Measurements from ENCODE around the gene ARRB1.

Gene ARRB1

DNA sequence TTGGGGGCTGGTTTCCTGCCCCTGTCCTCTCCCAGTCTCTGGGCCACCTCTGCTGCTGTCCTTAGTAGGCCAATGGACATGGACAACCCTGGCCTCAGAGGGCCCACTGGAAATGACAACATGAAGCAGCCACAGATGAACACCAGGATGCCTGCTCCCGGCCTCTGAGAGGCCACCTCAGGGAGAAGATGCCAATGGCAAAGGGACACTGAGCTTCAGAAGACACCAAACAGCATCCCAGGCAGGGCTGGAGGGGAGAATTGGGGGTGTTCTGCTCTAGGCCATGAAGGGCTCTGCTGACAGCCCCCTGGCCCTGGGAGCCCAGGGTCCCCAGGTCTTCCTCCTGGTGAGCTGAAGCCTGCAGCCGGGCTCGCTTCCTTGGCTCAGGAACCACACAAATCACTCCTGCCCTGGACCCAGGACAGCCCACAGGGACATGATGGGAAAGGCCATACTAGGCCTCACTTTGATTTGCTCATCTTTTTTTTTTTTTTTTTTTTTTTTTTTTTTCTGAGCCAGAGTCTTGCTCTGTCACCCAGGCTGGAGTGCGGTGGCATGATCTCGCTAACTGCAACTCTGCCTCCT, 65.6 kb downstream of the ARRB1 start:
- no peak for DNase-seq (ENCODE audit: low read depth)
- TF ChIP-seq, protein P1, sequence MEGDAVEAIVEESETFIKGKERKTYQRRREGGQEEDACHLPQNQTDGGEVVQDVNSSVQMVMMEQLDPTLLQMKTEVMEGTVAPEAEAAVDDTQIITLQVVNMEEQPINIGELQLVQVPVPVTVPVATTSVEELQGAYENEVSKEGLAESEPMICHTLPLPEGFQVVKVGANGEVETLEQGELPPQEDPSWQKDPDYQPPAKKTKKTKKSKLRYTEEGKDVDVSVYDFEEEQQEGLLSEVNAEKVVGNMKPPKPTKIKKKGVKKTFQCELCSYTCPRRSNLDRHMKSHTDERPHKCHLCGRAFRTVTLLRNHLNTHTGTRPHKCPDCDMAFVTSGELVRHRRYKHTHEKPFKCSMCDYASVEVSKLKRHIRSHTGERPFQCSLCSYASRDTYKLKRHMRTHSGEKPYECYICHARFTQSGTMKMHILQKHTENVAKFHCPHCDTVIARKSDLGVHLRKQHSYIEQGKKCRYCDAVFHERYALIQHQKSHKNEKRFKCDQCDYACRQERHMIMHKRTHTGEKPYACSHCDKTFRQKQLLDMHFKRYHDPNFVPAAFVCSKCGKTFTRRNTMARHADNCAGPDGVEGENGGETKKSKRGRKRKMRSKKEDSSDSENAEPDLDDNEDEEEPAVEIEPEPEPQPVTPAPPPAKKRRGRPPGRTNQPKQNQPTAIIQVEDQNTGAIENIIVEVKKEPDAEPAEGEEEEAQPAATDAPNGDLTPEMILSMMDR (IDR thresholded peaks at IDR 0.05; ENCODE audit: low read length, missing control alignments) = no peak
- H3K4me3 ChIP-seq (replicated peaks; ENCODE audit: low read depth, low read length) = no peak overlapping the region

DNA sequence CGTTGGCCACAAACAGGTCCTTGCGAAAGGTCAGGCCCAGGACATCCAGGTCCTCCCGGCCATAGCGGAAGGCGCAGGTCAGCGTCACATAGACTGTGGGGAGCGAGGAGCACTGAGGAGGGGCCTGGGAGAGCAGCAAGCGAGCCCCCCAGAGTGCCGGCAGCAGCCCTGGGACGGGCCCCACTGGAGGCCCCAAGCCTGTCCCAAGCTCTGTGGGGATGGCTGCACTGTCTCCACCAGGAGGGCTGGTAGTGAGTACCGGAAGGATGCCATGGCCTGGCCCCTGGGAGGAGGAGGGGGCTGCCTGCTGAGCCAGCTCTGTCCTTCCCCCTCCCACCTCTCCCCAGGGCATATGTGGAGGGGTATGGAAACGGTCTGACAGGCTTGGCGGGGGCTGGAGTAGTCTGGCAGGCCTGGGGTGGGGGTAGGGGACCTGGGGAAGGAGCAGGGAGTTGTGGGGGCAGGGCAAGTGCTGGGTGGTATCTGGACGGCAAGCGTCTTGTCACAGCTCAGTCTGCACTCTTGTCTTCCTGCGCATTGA, 68.0 kb downstream of the ARRB1 start:
- H3K4me3 ChIP-seq (replicated peaks; ENCODE audit: low read depth, low read length) = no peak overlapping the region
- DNase-seq (ENCODE audit: low read depth) = no peak
- TF ChIP-seq, protein P1 (IDR thresholded peaks at IDR 0.05; ENCODE audit: low read length, missing control alignments) = no peak

DNA sequence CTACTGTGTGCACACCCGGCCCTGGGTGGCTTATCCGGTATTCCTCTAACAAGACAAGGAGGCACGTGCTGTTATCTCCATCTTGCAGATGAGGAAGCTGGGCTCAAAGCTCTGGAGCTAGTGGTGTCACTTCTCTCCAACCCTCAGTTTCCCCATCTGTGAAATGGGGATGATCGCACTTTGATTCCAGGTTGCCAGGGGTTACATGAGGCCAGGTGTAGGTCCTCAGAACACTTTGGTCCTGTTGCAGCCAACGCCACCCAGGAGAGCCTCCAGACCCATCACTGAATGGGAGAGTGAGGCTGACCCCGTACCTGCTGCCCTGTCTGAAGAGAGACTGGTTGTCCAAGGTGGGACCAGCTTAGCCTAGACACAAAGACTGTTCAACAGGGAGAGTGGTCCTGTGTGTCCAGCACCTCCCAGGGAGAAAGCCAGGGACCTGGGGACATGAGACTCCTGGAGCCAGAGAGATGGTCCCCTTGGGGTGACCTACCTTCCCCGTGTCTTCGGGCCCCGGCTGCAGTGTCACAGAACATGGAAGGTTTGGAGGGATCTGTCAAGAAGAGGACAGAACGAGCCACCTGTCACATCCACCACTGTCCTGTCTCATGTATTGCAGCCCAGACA, 69.9 kb downstream of the ARRB1 start:
- DNase-seq (ENCODE audit: low read depth) = no peak

DNA sequence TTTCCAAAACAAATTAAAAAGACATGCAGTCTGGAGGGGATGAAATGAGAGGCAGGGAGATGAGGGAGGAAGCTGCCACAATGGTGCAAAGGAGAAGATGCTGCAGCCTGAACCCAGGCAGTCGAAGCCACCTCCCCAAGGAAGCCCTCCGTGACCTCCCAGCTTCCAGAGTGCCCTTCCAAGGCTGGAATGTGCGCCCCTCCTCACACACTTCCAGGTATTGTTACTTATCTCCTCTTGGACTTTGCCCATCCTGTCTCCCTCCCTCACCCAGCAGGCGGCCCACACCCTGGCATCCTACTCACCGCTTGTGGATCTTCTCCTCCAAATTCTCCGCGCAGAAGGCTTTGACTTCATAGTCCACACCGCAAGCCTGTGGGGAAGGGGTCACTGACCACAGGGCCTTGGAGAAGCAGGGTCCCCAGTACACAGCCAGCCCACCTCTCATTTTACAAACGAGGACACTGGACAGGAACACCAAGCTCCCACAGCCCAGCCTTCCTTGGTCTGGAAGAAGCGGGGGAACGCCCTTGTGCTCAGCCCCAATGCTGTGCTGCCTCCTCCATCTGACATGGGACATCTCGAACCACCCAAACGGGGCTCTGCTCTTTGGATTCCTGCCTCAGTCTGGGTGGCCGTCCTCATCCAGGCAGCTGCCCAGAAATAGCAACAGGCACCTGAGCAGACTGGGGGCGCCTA, 70.5 kb downstream of the ARRB1 start:
- TF ChIP-seq, protein P1 (IDR thresholded peaks at IDR 0.05; ENCODE audit: low read length, missing control alignments) = no peak
- H3K4me3 ChIP-seq (replicated peaks; ENCODE audit: low read depth, low read length) = no peak overlapping the region
- DNase-seq (ENCODE audit: low read depth) = no peak

More for the DNA sequence above, 69.9 kb downstream of the ARRB1 start:
- TF ChIP-seq, protein P1 (IDR thresholded peaks at IDR 0.05; ENCODE audit: low read length, missing control alignments) = no peak
- H3K4me3 ChIP-seq (replicated peaks; ENCODE audit: low read depth, low read length) = no peak overlapping the region

DNA sequence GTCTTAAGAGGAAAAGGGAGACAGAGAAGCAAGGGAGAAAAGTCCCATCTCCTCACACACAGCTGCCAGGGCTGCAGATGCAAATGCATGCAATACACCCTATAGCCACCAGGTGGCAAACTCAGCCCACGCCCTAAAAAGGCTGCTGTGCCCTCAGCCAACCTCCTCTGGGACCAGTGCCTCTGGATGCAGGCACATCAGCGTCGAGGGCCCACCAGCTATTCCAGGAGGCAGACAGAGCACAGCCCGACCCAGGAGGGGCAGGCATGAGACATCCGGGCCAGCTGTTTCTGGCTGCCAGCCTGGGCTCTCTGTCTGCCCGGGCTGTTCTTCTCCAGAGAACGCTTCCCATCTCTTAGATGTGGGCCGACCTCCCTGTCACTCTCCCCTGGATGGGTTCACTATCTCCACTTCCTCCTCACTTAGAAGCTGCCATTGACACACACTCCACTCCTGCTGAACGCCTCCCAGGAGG, 71.2 kb downstream of the ARRB1 start:
- DNase-seq (ENCODE audit: low read depth) = peak; percentile 82

DNA sequence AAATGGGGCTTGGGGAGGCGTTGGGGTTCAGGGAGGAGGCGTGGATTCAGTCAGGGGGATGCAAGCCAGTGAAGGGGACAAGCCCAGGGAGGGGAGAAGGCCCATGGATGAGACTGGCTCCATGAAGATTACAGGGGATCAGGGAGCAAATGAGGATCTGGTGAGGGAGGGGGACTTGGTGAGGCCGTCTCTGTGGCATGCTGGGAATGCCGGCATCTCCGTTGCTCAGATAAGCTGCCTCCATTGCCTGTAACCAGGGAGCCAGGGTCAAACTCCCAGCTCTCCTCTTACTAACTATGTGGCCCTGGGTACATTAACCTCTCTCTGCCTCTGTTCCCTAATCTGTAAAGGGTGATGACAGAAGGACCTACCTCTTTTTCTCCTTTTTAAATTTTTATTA, 72.2 kb downstream of the ARRB1 start:
- DNase-seq (ENCODE audit: low read depth) = no peak
- TF ChIP-seq, protein P1 (IDR thresholded peaks at IDR 0.05; ENCODE audit: low read length, missing control alignments) = no peak
- H3K4me3 ChIP-seq (replicated peaks; ENCODE audit: low read depth, low read length) = no peak overlapping the region

More for the DNA sequence above, 71.2 kb downstream of the ARRB1 start:
- TF ChIP-seq, protein P1 (IDR thresholded peaks at IDR 0.05; ENCODE audit: low read length, missing control alignments) = peak; percentile 98
- no peak overlapping the region for H3K4me3 ChIP-seq (replicated peaks; ENCODE audit: low read depth, low read length)
